HepG2 (cell line): ENCODE measurements around the gene ATP11B.

Experiments
- CHD4 ChIP-seq: fragments of 200-600 bp; sonication (generic); IDR thresholded peaks from 2 replicates; pipeline ENCODE4 v1.7.0; 2017; ENCODE audit warnings: mild to moderate bottlenecking, low read length, borderline replicate concordance
- CTCF ChIP-seq: sonication (generic); formaldehyde crosslinking; IDR thresholded peaks from 2 replicates; pipeline ENCODE4 v1.5.0; 2020; ENCODE audit warnings: mild to moderate bottlenecking, missing genetic modification reagents, moderate library complexity
- EEA1 ChIP-seq: sonication (generic); formaldehyde crosslinking; IDR thresholded peaks from 2 replicates; pipeline ENCODE4 v1.5.1; 2020; ENCODE audit warnings: mild to moderate bottlenecking, missing genetic modification reagents, borderline replicate concordance
- HCFC1 ChIP-seq: fragments of 150-350 bp; IDR thresholded peaks from 2 replicates; pipeline ENCODE4 v1.6.1; 2014; ENCODE audit warnings: low read depth, low read length
- HIVEP1 ChIP-seq: sonication (generic); formaldehyde crosslinking; IDR thresholded peaks from 2 replicates; pipeline ENCODE4 v1.4.0; 2020; ENCODE audit warnings: mild to moderate bottlenecking, missing genetic modification reagents
- HOXA5 ChIP-seq: sonication (generic); formaldehyde crosslinking; IDR thresholded peaks from 2 replicates; pipeline ENCODE4 v1.4.0; 2020; ENCODE audit warnings: missing genetic modification reagents
- NFIC ChIP-seq: IDR thresholded peaks from 2 replicates; pipeline ENCODE4 v1.6.1; 2012; ENCODE audit warnings: mild to moderate bottlenecking, low read length, inconsistent platforms
- NR2F1 ChIP-seq, 2 experiments: fragments of 450-650 bp in 1 of 2; formaldehyde crosslinking in 1 of 2; IDR thresholded peaks; 2 replicates each; pipeline versions ENCODE4 v1.5.0 to v1.6.1; 2016 to 2020; ENCODE audit warnings: mild to moderate bottlenecking in 1 of 2, missing compliant biosample characterization in 1 of 2, missing genetic modification reagents in 1 of 2, moderate library complexity in 1 of 2
- PRDM10 ChIP-seq: sonication (generic); formaldehyde crosslinking; IDR thresholded peaks from 2 replicates; pipeline ENCODE4 v1.4.0; 2020; ENCODE audit warnings: low read depth, missing genetic modification reagents
- SUZ12 ChIP-seq: fragments of 150-350 bp; IDR thresholded peaks from 2 replicates; pipeline ENCODE4 v1.6.1; 2014; ENCODE audit warnings: low read depth, low read length
- TAF1 ChIP-seq: sonication (generic); formaldehyde crosslinking; IDR thresholded peaks from 2 replicates; pipeline ENCODE4 v1.4.0; 2020; ENCODE audit warnings: missing genetic modification reagents
- ZFP36 ChIP-seq: fragments of 150-350 bp; IDR thresholded peaks from 2 replicates; pipeline ENCODE4 v1.6.1; 2018; ENCODE audit warnings: borderline replicate concordance, low read length, low read depth; ENCODE audit not compliant: partially characterized antibody
- ZFP82 ChIP-seq: sonication (generic); formaldehyde crosslinking; IDR thresholded peaks from 2 replicates; pipeline ENCODE4 v1.5.1; 2020; ENCODE audit warnings: mild to moderate bottlenecking, missing genetic modification reagents, borderline replicate concordance
- TF ChIP-seq, protein P1 (sequence below): sonication (generic); formaldehyde crosslinking; IDR thresholded peaks from 2 replicates; pipeline ENCODE4 v1.4.0; 2020; ENCODE audit warnings: missing genetic modification reagents

GRCh38 chr3:182862159-182862860 lies 69.0 kb downstream of the ATP11B start:
- no peak for TF ChIP-seq NR2F1 (CRISPR knock-in tag; IDR thresholded peaks at IDR 0.05)
- TF ChIP-seq, protein P1, sequence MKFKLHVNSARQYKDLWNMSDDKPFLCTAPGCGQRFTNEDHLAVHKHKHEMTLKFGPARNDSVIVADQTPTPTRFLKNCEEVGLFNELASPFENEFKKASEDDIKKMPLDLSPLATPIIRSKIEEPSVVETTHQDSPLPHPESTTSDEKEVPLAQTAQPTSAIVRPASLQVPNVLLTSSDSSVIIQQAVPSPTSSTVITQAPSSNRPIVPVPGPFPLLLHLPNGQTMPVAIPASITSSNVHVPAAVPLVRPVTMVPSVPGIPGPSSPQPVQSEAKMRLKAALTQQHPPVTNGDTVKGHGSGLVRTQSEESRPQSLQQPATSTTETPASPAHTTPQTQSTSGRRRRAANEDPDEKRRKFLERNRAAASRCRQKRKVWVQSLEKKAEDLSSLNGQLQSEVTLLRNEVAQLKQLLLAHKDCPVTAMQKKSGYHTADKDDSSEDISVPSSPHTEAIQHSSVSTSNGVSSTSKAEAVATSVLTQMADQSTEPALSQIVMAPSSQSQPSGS, result no peak
- no peak for TF ChIP-seq CTCF (CRISPR knock-in tag)
- no peak for TF ChIP-seq HOXA5 (CRISPR knock-in tag)
- no peak for TF ChIP-seq HIVEP1 (CRISPR knock-in tag)
- no peak for TF ChIP-seq TAF1
- TF ChIP-seq CHD4, result no peak
- no peak for TF ChIP-seq EEA1
- no peak for TF ChIP-seq HCFC1
- TF ChIP-seq SUZ12, result no peak
- TF ChIP-seq ZFP82 (CRISPR knock-in tag), result no peak
- TF ChIP-seq ZFP36, result no peak
- no peak for TF ChIP-seq PRDM10 (CRISPR knock-in tag)
- no peak for TF ChIP-seq NFIC
